BJ (cell line): ENCODE data around the gene QSOX2. TPM values are rescaled to one million over a fixed set of nuclear protein-coding genes. Genes with fewer than 3 reads are reported as not detected.

Experiments used
- CTCF ChIA-PET: fragments of 350-600 bp; formaldehyde crosslinking; extraction: SDS; loops from one replicate; lab custom pipeline; 2021; ENCODE audit warnings: antibody characterized with exemption, inconsistent platforms; lab: Yijun Ruan, JAX
- POLR2A ChIA-PET: fragments of 300-600 bp; sonication (Branson Sonifier 250); formaldehyde crosslinking; extraction: SDS; loops from one replicate; lab custom pipeline; 2021; ENCODE audit warnings: antibody characterized with exemption; lab: Charles Lee
- DNase-seq: peaks from one replicate; pipeline ENCODE4 v3.0.0-alpha.2; 2011; ENCODE audit warnings: low read depth
- H3K27me3 ChIP-seq: 2 replicates; pipeline ENCODE4 v1.6.0; 2011; ENCODE audit warnings: low read length; ENCODE audit not compliant: control insufficient read depth, insufficient read depth
- H3K36me3 ChIP-seq: 2 replicates; pipeline ENCODE4 v1.5.1; 2011; ENCODE audit warnings: low read length; ENCODE audit not compliant: control insufficient read depth, insufficient read depth
- H3K4me3 ChIP-seq: 2 replicates; pipeline ENCODE4 v1.5.1; 2011; ENCODE audit warnings: low read depth, mild to moderate bottlenecking, control low read depth, low read length
- CTCF ChIP-seq: IDR thresholded peaks from 2 replicates; pipeline ENCODE4 v1.5.1; 2011; ENCODE audit warnings: low read depth, mild to moderate bottlenecking, control low read depth, inconsistent platforms, low read length, moderate library complexity; ENCODE audit not compliant: insufficient read depth
- polyA plus RNA-seq: library from polyadenylated mRNA; depleted of rRNA; stranded (reverse); fragments of >200 nt; gene quantifications from 2 replicates; pipeline ENCODE4 v1.2.3, GENCODE V29; 2011

Gene QSOX2
- polyA plus RNA-seq, 1 experiment = 7.0 TPM

GRCh38 chr9:136189394-136190236 is 56.0 kb downstream of the QSOX2 start:
- CTCF ChIA-PET = interaction anchor here (1.0 kb wide), 1 partner anchor 8 kb away, joined by 3 read pairs; no protein-coding TSS in a partner anchor

DNA sequence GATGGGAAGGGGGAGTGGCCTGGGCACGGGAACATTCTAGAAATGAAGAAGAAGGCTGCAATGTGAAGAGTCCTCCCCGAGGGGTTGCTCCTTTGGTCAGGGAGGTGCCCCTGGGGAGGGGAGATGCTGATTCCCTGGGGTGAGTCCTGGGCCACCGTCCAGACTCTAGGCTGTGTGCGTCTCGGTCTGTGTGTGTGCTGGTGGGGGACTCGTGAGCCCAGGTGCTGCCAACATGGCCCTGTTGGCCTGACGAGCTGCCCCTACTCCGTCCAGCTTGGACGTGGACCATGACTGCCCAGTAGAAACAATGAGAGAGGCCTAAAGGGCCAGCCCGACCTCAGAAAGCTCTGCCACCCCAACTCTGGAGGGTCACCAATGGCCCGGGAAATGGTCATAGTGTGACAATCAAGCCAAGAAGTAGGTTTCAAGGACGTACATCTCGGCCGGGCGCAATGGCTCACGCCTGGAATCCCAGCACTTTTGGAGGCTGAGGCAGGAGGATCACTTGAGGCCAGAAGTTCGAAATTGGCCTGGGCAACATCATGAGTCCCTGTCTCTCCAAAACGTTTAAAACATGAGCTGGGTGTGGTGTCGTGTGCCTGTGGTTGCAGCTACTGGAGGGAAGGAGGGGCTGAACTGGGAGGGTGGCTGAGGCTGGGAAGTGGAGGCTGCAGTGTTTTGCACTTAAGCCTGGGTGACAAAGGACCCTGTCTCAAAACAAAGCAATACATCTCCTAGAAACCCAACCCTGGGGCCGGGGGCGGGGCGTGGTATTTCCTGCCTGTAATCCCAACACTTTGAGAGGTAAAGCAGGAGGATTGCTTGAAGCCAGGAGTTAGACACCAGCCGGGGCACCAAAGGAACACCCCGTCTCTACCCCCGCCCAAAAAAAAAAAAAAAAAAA is 57.7 kb downstream of the QSOX2 start:
- CTCF ChIA-PET = interaction anchor here (0.7 kb wide), 1 partner anchor 575 kb away, joined by 3 read pairs; no protein-coding TSS in a partner anchor
- no peak for DNase-seq
- POLR2A ChIA-PET = no interaction called here

More at GRCh38 chr9:136189394-136190236, 56.0 kb downstream of the QSOX2 start:
- Histone ChIP-seq H3K36me3 (no peaks in the 10 kb centered on the region), H3K4me3 (no peak overlapping the region), H3K27me3 (peaks cover 31% of the 10 kb centered on the region)
- TF ChIP-seq CTCF = no peak
- POLR2A ChIA-PET = no interaction called here
- DNase-seq = no peak

GRCh38 chr9:136187197-136187596 is 58.4 kb downstream of the QSOX2 start:
- H3K4me3 ChIP-seq = no peak overlapping the region
- H3K36me3 ChIP-seq = no peaks in the 10 kb centered on the region
- no peak for DNase-seq
- ChIA-PET CTCF (no interaction called here), POLR2A (no interaction called here)
- TF ChIP-seq CTCF = no peak
- peaks cover 24% of the 10 kb centered on the region for H3K27me3 ChIP-seq

More for the DNA sequence above, 57.7 kb downstream of the QSOX2 start:
- H3K27me3 ChIP-seq = peaks cover 30% of the 10 kb centered on the region
- no peak overlapping the region for H3K4me3 ChIP-seq
- no peak for TF ChIP-seq CTCF
- H3K36me3 ChIP-seq = no peaks in the 10 kb centered on the region

GRCh38 chr9:136186386-136186785 is 59.2 kb downstream of the QSOX2 start:
- H3K4me3 ChIP-seq = no peak overlapping the region
- POLR2A ChIA-PET = no interaction called here

More at GRCh38 chr9:136186386-136186785, 59.2 kb downstream of the QSOX2 start:
- TF ChIP-seq CTCF = no peak
- no peak for DNase-seq
- H3K27me3 ChIP-seq = peaks cover 21% of the 10 kb centered on the region
- CTCF ChIA-PET = no interaction called here
- H3K36me3 ChIP-seq = no peaks in the 10 kb centered on the region
